OCI-LY1 (cell line): Measurements from ENCODE around the gene FMN1.

Source experiments
- H2AFZ ChIP-seq: fragments of 200-600 bp; sonication (generic), shearing (Covaris generic); 2 replicates; pipeline ENCODE4 v1.6.0; 2014; ENCODE audit warnings: antibody characterized with exemption, mild to moderate bottlenecking, low read length
- H3F3A ChIP-seq: fragments of 200-600 bp; sonication (generic), shearing (Covaris generic); 2 replicates; pipeline ENCODE4 v1.6.0; 2014; ENCODE audit warnings: mild to moderate bottlenecking, antibody characterized with exemption, low read length, moderate library complexity; ENCODE audit not compliant: insufficient read depth
- H3K27ac ChIP-seq: fragments of 200-600 bp; sonication (generic); 2 replicates; pipeline ENCODE4 v1.5.1; 2014; ENCODE audit warnings: low read length, mixed run types, mild to moderate bottlenecking, low read depth; ENCODE audit not compliant: poor library complexity, severe bottlenecking
- H3K27me3 ChIP-seq: fragments of 200-600 bp; sonication (generic); 2 replicates; pipeline ENCODE4 v1.6.0; 2014; ENCODE audit warnings: antibody characterized with exemption, mild to moderate bottlenecking, low read length, moderate library complexity; ENCODE audit not compliant: insufficient read depth
- H3K36me3 ChIP-seq: fragments of 200-600 bp; sonication (generic); 2 replicates; pipeline ENCODE4 v1.6.1; 2014; ENCODE audit warnings: mild to moderate bottlenecking, antibody characterized with exemption, low read length, moderate library complexity, mixed read lengths; ENCODE audit not compliant: insufficient read depth
- H3K4me1 ChIP-seq: fragments of 200-600 bp; sonication (generic); 2 replicates; pipeline ENCODE4 v1.5.1; 2014; ENCODE audit warnings: mild to moderate bottlenecking, low read length, moderate library complexity; ENCODE audit not compliant: insufficient read depth, severe bottlenecking
- H3K4me2 ChIP-seq: fragments of 200-600 bp; sonication (generic), shearing (Covaris generic); 2 replicates; pipeline ENCODE4 v1.6.1; 2014; ENCODE audit warnings: low read length
- H3K4me3 ChIP-seq: fragments of 200-600 bp; sonication (generic); 2 replicates; pipeline ENCODE4 v1.5.1; 2014; ENCODE audit warnings: low read length, low read depth, mild to moderate bottlenecking, mixed read lengths; ENCODE audit not compliant: poor library complexity, severe bottlenecking
- H3K79me2 ChIP-seq: fragments of 200-600 bp; shearing (Covaris generic); 2 replicates; pipeline ENCODE4 v1.6.1; 2016; ENCODE audit warnings: mixed run types, low read length, mixed read lengths; ENCODE audit not compliant: insufficient read depth
- H3K9ac ChIP-seq: fragments of 200-600 bp; sonication (generic), shearing (Covaris generic); 2 replicates; pipeline ENCODE4 v1.6.1; 2014; ENCODE audit warnings: mild to moderate bottlenecking, low read length, mixed read lengths
- H3K9me2 ChIP-seq: fragments of 200-600 bp; sonication (generic), shearing (Covaris generic); 2 replicates; pipeline ENCODE4 v1.6.1; 2014; ENCODE audit warnings: low read depth, mild to moderate bottlenecking, low read length, mixed read lengths
- H3K9me3 ChIP-seq: fragments of 200-600 bp; shearing (Covaris generic); 2 replicates; pipeline ENCODE4 v1.6.1; 2014; ENCODE audit warnings: low read length, mixed read lengths
- H4K20me1 ChIP-seq: fragments of 200-600 bp; sonication (generic), shearing (Covaris generic); 2 replicates; pipeline ENCODE4 v1.6.0; 2016; ENCODE audit warnings: mild to moderate bottlenecking, low read length; ENCODE audit not compliant: insufficient read depth
- EZH2 ChIP-seq: fragments of 200-600 bp; sonication (generic), shearing (Covaris generic); IDR thresholded peaks from 2 replicates; pipeline ENCODE4 v1.8.0; 2017; ENCODE audit warnings: borderline replicate concordance, mixed run types, mild to moderate bottlenecking, antibody characterized with exemption, low read length, moderate library complexity, mixed read lengths
- TF ChIP-seq, protein P1 (sequence below): fragments of 200-600 bp; sonication (generic), shearing (Covaris generic); IDR thresholded peaks from 2 replicates; pipeline ENCODE4 v1.5.1; 2017; ENCODE audit warnings: mild to moderate bottlenecking, antibody characterized with exemption, low read length, moderate library complexity, mixed read lengths

The FMN1 gene

DNA sequence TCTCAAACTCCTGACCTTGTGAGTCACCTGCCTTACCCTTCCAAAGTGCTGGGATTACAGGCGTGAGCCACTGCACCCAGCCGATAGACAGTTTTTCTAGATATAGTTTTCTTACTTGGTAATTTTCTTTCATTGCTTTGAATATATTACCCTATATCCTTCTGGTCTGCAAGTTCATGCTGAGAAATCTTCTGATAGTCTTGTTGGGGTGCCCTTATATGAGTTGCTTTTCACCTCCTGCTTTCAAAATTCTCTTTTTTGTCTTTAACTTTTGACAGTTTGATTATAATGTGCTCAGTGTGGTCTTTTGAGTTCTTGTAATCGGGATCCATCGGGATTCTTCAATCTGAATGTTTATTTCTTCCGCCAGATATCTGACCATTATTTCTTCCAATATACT lies 259.4 kb downstream of the FMN1 start:
- TF ChIP-seq, protein P1, sequence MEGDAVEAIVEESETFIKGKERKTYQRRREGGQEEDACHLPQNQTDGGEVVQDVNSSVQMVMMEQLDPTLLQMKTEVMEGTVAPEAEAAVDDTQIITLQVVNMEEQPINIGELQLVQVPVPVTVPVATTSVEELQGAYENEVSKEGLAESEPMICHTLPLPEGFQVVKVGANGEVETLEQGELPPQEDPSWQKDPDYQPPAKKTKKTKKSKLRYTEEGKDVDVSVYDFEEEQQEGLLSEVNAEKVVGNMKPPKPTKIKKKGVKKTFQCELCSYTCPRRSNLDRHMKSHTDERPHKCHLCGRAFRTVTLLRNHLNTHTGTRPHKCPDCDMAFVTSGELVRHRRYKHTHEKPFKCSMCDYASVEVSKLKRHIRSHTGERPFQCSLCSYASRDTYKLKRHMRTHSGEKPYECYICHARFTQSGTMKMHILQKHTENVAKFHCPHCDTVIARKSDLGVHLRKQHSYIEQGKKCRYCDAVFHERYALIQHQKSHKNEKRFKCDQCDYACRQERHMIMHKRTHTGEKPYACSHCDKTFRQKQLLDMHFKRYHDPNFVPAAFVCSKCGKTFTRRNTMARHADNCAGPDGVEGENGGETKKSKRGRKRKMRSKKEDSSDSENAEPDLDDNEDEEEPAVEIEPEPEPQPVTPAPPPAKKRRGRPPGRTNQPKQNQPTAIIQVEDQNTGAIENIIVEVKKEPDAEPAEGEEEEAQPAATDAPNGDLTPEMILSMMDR, result no peak
- TF ChIP-seq EZH2, result no peak
- H3K9me3 ChIP-seq, result 0 out of 2 replicates have a peak, but pooled peaks cover 4% of the 10 kb centered on the region
- H3K79me2 ChIP-seq, result no peaks in the 10 kb centered on the region
- no peaks in the 10 kb centered on the region for H3K36me3 ChIP-seq
- H3K27me3 ChIP-seq, result peaks cover 3% of the 10 kb centered on the region; the same call in 1 of the 2 replicates
- no peak overlapping the region for H3K4me3 ChIP-seq
- H2AFZ ChIP-seq, result no peak overlapping the region
- no peaks in the 10 kb centered on the region for H3F3A ChIP-seq
- H3K27ac ChIP-seq, result no peak overlapping the region
- H4K20me1 ChIP-seq, result no peaks in the 10 kb centered on the region
- H3K4me2 ChIP-seq, result no peak overlapping the region
- H3K4me1 ChIP-seq, result no peaks in the 10 kb centered on the region
- no peaks in the 10 kb centered on the region for H3K9me2 ChIP-seq
- no peak overlapping the region for H3K9ac ChIP-seq

DNA sequence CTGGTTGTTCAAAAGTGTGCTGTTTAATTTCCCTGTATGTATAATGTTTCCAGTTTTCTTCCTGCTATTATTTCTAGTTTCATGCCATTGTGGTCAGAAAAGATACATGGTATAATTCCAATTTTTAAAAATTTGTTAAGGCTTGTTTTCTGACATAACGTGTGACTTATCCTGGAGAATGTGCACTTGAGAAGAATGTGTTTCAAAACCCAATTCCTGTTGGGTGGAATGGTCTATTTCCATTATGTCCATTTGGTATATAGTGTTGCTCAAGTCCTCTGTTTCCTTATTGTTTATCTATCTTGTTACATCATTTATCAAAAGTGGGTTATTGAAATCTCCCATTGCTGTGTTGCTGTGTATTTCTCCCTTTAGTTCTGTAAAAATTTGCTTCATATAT lies 261.3 kb downstream of the FMN1 start:
- H3K4me3 ChIP-seq, result no peak overlapping the region
- no peak for TF ChIP-seq EZH2
- TF ChIP-seq, protein P1, result no peak
- no peaks in the 10 kb centered on the region for H3K9me2 ChIP-seq
- H3K36me3 ChIP-seq, result no peaks in the 10 kb centered on the region
- H3K79me2 ChIP-seq, result no peaks in the 10 kb centered on the region
- 0 out of 2 replicates have a peak, but pooled peaks cover 4% of the 10 kb centered on the region for H3K9me3 ChIP-seq
- no peak overlapping the region for H3K4me2 ChIP-seq
- no peaks in the 10 kb centered on the region for H4K20me1 ChIP-seq
- no peak overlapping the region for H3K9ac ChIP-seq
- no peak overlapping the region for H3K27ac ChIP-seq
- H3K27me3 ChIP-seq, result no peaks in the 10 kb centered on the region
- no peaks in the 10 kb centered on the region for H3F3A ChIP-seq
- no peak overlapping the region for H2AFZ ChIP-seq
- H3K4me1 ChIP-seq, result no peaks in the 10 kb centered on the region

DNA sequence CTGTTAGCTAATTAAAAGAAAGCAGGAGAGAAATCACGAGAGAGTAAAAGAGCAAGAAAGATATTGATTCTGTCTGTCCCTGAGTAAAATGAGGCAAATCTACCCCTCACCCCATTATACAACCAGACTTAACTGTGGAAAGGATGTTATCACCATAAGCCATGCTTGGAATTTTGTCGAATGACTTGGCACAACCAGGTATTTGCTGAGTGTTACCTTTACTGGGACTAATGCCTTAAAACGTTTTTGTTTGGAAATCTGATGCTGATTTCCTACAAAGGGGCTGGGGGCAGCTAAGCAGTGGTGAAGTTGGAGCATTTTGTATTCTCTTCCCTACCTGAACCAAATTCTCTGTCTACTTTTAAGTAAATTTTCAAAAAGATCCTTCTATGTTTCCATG lies 265.6 kb downstream of the FMN1 start:
- Histone ChIP-seq H3K9me3 (0 out of 2 replicates have a peak, but pooled peaks cover 4% of the 10 kb centered on the region), H3K9ac (no peak overlapping the region), H3K9me2 (no peaks in the 10 kb centered on the region), H3K27ac (no peak overlapping the region), H3F3A (no peaks in the 10 kb centered on the region), H3K79me2 (no peaks in the 10 kb centered on the region), H2AFZ (no peak overlapping the region), H3K27me3 (no peaks in the 10 kb centered on the region), H4K20me1 (no peaks in the 10 kb centered on the region), H3K4me1 (peaks cover 3% of the 10 kb centered on the region), H3K36me3 (no peaks in the 10 kb centered on the region), H3K4me2 (no peak overlapping the region), H3K4me3 (no peak overlapping the region)
- TF ChIP-seq, protein P1, result no peak
- no peak for TF ChIP-seq EZH2
